Middle frontal gyrus (tissue), 1 donor: Measurements from ENCODE around the gene EFCAB9.
"Not testable (repeated sequence)": the region's sequence is repeated elsewhere in the genome, so short reads cannot be mapped to it uniquely, and the experiment has no call there.

Source experiments
- DNase-seq: peaks from one replicate; pipeline ENCODE4 v3.0.0-alpha.2; 2015; ENCODE audit warnings: low spot score; ENCODE audit errors: extremely low spot score

The EFCAB9 gene

DNA sequence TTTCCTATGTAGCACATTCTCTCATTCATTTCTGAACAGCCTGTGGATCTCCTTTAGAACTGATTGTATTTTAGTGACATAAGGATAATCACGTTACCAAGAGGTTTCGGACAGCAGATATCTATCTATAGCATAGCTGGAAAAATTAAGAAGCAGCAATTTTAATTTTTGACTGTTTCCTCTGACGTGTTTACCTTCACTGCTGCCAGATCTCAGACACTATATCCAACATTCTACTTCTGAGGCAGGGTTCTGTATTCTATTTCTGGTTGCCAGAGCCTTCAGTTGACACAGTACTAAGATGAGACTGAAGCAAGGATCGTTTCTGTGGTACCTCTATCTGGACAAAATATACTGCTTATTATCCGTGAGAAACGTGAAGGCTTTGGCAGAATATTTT, at the start of gene EFCAB9:
Gene EFCAB9 (plus strand): TSS at position 301 of the 400 bp plus-strand sequence. CDS start 1 bp downstream, at position 302.
- no peak for DNase-seq

- DNase-seq, result no peak
These were observed 49.6 kb upstream of the EFCAB9 start for GRCh38 chr5:172144291-172144815.

DNA sequence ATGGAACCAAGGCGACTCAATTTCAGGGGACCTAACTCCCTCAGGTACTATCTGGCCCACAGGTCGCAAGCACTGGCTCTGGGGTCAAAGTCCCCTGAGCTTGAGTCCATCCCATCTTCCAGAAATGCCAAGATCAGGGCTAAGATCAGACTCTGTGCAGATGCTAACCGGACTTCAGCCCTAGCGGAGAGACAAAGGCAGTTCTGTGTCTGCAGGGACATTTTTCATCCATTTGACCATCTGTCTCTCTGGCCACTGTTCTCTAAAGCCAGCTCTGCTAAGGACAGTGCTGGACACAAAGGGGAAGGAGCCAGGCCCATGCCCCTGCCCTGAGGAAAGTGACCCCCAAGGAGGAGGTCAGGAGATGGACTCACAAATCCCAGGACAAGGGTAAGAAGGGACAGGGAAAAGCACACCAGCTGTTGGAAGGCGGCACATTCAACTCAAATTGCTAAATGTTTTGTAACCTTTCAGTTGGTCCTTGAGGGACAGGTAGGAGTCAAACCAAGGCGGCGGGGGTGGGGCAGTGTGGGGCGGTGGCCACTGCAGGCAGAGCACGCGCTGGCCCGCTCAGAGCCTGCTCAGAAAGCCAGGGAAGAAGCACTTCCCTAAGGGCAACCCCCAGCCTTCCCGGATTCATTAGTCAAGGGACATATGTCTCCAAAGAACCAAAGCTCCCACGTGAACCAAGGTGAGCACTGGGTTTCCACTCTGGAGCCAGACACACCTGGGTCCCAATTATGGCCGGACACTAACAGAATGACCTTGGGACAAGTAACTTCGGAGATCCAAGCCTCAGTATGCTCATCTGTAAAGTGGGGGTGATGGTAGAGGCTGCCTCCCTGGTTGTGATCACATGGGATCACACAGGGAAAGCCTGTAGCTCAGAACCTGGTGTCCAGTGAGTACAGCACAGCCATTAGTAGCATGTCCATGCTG, 48.8 kb upstream of the EFCAB9 start:
- DNase-seq, result no peak

DNA sequence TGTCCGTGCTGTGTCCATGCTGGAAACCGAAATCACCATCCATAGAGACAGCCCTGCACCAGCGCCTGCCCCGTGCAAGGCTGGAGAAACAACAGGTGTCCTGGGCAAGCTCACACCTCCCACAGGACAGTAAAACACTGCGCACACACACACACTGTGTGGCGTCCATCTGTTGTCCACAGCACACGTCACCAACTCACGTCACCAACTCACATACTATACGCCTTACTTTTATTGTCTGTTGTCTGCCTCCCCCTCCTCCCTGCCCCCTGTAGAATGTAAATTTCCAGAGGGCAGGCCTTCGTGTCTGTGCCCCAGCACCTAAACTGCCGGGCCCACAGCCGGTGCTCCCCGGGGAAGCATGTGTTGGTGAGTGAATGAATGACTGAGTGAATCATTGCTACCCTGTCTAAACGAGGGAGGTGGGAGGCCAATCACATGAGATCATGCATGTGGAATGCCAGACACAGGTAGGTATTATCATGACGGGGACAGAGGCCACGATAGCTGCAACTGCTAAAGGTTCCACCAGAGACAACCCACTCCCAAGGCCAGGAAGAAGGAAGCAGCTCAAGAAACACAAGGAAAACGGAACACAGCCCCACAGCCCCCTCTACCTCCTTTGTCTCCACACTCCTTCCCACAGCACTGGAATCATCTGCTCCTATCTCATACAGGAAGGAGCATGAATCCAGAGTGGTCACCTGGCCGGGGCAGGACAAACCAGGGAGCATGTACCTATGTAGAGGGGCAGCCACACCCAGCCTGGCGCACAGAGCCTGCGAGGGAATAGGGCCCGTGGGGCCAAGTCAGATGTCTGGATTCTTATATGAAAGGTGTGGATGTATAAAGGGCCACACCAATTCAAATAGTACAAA, 47.9 kb upstream of the EFCAB9 start:
- no peak for DNase-seq

GRCh38 chr5:172146748-172147092, 47.3 kb upstream of the EFCAB9 start:
- DNase-seq, result no peak

DNA sequence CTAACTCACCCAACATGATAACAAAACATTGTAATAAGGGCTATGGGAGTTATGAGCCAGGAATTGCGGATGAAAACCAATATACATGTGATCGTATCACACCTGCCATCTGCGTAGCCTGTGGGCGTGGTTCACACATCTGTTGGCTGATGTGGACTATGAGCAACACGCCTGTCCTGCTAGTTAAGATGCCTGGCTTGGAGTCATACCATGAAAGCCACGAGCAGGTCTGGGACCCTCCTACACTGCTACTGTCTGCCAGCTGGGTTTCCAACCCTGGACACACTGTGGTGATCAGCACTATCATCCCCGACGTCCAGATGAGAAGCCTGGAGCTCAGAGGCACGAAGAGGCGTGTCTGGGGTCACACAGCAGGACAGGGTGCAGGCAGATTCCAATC, 46.1 kb upstream of the EFCAB9 start:
- no peak for DNase-seq

GRCh38 chr5:172148381-172148780, 45.6 kb upstream of the EFCAB9 start:
- no peak for DNase-seq

DNA sequence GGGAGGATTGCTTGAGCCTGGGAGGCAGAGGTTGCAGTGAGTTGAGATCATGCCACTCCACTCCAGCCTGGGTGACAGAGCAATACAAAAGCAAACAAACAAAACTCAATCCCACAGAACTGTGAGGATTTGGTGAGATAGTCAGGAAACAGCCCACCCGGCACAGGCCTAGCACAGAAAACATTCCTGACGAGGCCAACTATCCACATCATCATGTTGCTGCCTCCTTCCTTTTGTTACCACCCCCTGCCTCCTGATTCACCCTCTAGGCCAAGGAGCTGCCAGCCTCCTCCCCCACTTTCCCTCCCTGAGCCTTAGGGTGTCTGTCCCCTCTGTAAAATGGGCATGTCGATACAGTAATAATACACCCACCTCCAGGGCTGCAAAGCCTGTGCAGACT, 44.9 kb upstream of the EFCAB9 start:
- DNase-seq, result no peak

DNA sequence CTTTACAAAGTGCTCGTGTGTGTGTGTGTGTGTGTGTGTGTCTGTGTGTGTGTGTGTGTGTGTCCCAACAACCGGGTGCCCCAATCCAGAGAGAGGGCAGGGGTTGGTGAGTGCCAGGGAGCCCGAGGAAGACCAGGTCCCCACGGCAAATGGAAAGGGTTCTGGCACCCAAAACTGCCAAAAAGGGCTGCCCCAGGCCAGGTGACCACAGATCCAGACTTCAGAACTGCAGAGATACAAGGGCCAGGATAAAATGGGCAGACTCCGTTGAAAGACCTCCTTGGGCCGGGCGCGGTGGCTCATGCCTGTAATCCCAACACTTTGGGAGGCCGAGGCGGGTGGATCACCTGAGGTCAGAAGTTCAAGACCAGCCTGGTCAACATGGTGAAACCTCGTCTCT, 44.5 kb upstream of the EFCAB9 start:
- DNase-seq, result not testable (repeated sequence)

DNA sequence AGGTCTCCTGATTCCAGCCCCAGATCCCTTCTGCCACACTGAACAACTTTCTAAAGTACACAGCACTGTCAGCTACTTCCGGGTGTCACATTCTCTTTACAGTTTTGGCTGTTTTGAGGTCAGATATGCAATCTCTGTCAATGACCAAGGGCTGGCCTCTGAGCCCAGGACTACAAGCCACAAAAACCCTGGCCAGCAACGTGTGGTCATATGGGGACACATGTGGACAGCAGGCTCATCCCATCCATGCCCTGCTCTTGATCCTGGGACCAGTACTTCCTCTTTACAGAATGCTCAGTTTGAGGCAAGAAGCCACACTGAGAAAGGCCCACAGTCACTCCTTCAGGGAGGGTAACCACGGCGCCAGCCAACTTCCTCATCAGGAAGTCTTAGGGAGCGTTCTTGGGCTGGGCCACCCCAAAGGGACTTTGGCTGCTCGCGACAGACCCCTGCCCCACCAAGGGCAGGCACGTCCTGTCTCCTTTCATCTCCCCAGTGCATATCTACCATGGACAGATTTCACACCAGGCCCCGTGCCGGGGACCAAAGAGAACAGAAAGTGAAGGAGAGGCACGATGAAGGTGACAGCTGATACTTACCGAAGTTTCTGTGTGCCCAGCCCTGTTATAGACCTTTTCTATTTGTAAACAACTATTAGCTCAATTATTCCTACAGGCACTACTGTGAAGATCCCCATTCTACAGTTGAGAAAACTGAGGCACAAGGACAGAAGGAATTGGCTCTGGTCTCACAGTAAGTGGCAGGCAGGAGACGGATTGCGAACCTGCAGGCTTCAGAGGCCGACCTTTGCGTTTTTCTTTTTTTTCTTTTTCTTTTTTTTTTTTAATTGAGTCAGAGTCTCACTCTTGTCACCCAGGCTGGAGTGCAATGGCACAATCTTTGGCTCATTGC, 43.2 kb upstream of the EFCAB9 start:
- DNase-seq, result no peak

DNA sequence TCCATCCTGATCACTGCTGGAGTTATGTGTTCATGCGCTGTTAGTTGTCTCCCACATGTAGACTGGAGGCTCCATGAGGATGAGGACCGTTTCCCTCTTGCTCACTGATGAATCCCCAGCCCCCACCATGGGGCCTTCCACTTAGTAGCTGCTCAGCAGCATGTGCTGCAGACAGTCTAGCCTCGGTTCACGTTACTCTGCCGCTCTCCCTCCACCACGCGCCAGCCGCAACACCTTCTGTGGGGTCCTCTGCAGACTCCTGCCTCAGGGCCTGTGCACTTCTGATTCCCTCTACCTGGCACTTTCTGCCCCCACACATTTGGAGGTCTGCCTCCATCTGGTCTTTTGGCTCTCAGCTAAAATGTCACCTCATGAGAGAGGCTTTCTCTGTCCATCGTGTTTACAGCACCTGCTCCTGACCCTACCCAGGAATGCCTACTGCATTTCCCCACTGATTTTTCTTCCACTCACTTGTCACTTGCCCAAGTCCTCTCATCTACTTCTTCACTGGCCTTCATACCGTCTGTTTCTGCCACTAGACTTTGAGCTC, 42.2 kb upstream of the EFCAB9 start:
- DNase-seq, result no peak

DNA sequence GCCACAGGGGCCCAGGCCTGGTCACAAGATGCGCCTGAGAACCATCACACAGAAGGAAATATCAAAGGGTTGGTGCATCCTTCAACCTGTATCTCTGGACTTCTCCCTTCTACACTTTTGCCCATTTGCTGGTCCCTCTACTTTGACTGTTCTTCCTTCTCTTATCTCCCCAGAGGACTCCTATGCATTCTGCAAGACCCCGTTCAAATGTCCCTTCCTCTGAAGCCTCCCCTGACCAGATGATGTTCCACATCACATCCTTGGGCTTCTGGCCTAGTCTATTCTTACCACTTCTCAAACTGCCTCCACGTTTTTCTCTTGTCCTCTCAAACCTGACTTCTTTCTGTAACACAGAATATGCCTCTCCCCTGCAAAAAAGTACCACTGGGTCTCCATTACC, 40.3 kb upstream of the EFCAB9 start:
- no peak for DNase-seq

- DNase-seq, result not testable (repeated sequence)
These were observed 38.9 kb upstream of the EFCAB9 start for GRCh38 chr5:172155101-172155500.

DNA sequence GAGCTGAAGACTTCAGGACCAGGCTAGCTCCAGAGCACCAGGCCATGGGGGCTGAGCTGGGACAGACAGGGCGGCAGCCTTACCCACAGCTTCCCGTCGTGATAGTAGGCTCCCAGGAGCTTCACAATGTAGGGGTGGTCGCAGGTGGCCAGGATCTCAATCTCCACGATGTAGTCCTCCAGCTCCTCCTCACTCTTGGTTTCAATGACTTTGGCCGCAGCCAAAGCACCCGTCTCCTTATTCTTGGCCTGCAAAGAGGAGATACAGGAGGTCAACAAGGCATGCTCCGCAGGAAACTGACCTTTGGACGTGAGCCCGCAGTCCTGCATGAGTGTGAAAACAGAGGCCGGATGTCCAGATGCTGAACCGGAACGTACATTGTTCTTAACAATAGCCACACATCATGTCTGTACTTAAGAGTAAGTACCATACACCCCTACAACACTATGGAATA, 37.4 kb upstream of the EFCAB9 start:
- no peak for DNase-seq

- DNase-seq, result no peak
These were observed 35.0 kb upstream of the EFCAB9 start for GRCh38 chr5:172159016-172159415.

DNA sequence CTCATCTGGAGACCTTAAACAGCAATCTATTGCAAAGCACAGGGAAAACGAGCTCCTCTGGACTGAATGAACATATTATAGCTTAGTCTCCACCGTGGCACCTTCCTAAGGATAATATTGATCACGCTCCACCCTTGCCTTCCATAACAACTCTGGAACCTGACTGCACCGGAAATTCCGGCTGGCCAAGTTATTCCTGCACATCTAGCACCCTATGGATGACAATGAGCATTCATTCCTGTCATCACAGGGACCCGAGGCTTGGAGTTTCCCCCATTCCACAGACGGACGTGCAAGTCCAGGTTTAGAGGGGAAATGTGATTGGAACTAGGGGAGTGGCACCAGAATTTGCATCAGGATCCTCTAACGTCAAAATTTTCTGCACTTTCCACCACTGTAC, 33.5 kb upstream of the EFCAB9 start:
- no peak for DNase-seq

- no peak for DNase-seq
These were observed 31.5 kb upstream of the EFCAB9 start for GRCh38 chr5:172162323-172162986.

DNA sequence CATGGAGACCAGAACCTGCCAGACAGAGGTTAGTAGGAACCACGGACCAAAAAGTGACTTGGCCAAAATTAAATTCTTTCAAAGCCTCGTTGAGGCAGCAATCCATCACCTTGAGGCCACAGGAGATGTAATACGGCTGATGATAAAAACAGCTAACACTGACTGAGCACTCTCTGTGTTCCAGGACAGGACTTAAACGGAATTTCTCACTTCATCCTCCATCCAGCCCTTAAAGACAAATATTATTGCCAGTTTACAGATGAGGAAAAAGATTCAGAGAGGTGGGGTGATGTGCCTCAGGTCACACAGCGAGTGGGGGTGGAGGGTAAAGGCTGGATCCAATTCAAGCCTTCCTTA, 31.0 kb upstream of the EFCAB9 start:
- no peak for DNase-seq

DNA sequence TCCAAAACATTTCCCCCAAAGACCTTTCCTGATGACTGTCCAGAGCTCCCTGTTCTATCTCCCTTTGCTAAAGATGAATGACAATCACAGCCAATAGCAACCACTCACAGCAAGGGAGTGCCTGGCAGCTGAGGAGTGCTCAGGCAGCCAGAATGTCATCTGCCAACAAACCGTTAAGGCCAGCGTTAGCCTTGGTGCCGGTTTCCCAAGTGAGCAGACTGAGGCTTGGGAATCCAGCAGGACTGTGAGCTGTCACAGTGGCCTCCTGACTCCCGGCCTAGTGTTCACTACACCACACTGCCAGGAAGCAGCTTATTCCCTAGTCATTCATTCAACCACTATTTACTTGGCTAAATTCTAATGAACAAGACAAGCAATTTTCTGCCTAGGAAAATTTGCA, 30.6 kb upstream of the EFCAB9 start:
- DNase-seq, result no peak

- no peak for DNase-seq
These were observed 29.2 kb upstream of the EFCAB9 start for GRCh38 chr5:172164769-172165212.
